CD4-positive, CD25-positive, alpha-beta regulatory T cell (primary cell): ENCODE data around the gene SLC9A5. TPM values are rescaled to one million over a fixed set of nuclear protein-coding genes. Genes with fewer than 3 reads are reported as not detected.
A peak's percentile ranks its signal among the peaks of the same experiment; 100 is the strongest.

Source experiments
- ATAC-seq, 2 donors: fragments of 150-1000 bp; cut with Tn5 transposase; one replicate each; pipeline ENCODE4 v1.10.0; 2021; ENCODE audit warnings: low read depth in 2 of 2, moderate number of reproducible peaks in 2 of 2, moderate library complexity in 1 of 2
- DNase-seq, 3 donors: peaks; one replicate each; pipeline versions ENCODE4 v3.0.0 to v3.0.0-alpha.2; 2012 to 2022; ENCODE audit warnings: mixed read lengths in 1 of 3
- H3K27ac ChIP-seq: one replicate; pipeline ENCODE4 v1.7.0; 2013; ENCODE audit warnings: mild to moderate bottlenecking, low read length; ENCODE audit not compliant: insufficient read depth, poor library complexity, severe bottlenecking
- H3K27me3 ChIP-seq: one replicate; pipeline ENCODE4 v1.7.0; 2013; ENCODE audit warnings: low read length; ENCODE audit not compliant: control insufficient read depth, insufficient read depth
- H3K36me3 ChIP-seq: one replicate; pipeline ENCODE4 v1.7.0; 2013; ENCODE audit warnings: mild to moderate bottlenecking, low read length, moderate library complexity; ENCODE audit not compliant: control insufficient read depth, insufficient read depth
- H3K4me1 ChIP-seq: 2 replicates; pipeline ENCODE4 v1.7.0; 2013; ENCODE audit warnings: mild to moderate bottlenecking, low read length; ENCODE audit not compliant: insufficient read depth, control insufficient read depth, poor library complexity, severe bottlenecking
- H3K4me3 ChIP-seq: one replicate; pipeline ENCODE4 v1.7.0; 2013; ENCODE audit warnings: low read depth, mild to moderate bottlenecking, low read length, moderate library complexity
- H3K9me3 ChIP-seq, 2 experiments: 1 replicate in 1 of 2; 2 replicates in 1 of 2; pipeline ENCODE4 v1.7.0; 2013; ENCODE audit warnings: low read length in 2 of 2, mild to moderate bottlenecking in 1 of 2, moderate library complexity in 1 of 2; ENCODE audit not compliant: control insufficient read depth in 2 of 2
- H3K27ac Mint-ChIP-seq, 3 donors: one replicate each; pipeline ENCODE4 v1.8.0; 2020 to 2022; ENCODE audit warnings: mild to moderate bottlenecking in 3 of 3, mixed read lengths in 3 of 3, moderate library complexity in 2 of 3
- H3K27me3 Mint-ChIP-seq: one replicate; pipeline ENCODE4 v1.8.0; 2022; ENCODE audit warnings: mild to moderate bottlenecking, mixed read lengths
- H3K36me3 Mint-ChIP-seq: one replicate; pipeline ENCODE4 v1.8.0; 2020; ENCODE audit warnings: mixed read lengths
- H3K4me1 Mint-ChIP-seq, 4 donors: one replicate each; pipeline ENCODE4 v1.8.0; 2020 to 2022; ENCODE audit warnings: mixed read lengths in 4 of 4, mild to moderate bottlenecking in 1 of 4
- H3K4me3 Mint-ChIP-seq, 4 donors: one replicate each; pipeline ENCODE4 v1.8.0; 2020 to 2022; ENCODE audit warnings: mild to moderate bottlenecking in 4 of 4, mixed read lengths in 4 of 4, moderate library complexity in 3 of 4
- H3K9me3 Mint-ChIP-seq, 7 donors: one replicate each; pipeline ENCODE4 v1.8.0; 2020 to 2022; ENCODE audit warnings: mixed read lengths in 7 of 7, mild to moderate bottlenecking in 3 of 7, moderate library complexity in 2 of 7
- polyA plus RNA-seq, 4 donors: library from polyadenylated mRNA; unstranded; fragments of 300-500 nt; fragmentation: Illumina TruSeq; gene quantifications; one replicate each; pipeline ENCODE4 v1.2.3, GENCODE V29; 2021
- total RNA-seq: library from RNA; stranded (reverse); gene quantifications from one replicate; pipeline ENCODE4 v1.2.3, GENCODE V29; 2022

The SLC9A5 gene
- total and polyA plus RNA-seq, 5 donors from 2014 or later: 1.3 TPM; not detected in 4

DNA sequence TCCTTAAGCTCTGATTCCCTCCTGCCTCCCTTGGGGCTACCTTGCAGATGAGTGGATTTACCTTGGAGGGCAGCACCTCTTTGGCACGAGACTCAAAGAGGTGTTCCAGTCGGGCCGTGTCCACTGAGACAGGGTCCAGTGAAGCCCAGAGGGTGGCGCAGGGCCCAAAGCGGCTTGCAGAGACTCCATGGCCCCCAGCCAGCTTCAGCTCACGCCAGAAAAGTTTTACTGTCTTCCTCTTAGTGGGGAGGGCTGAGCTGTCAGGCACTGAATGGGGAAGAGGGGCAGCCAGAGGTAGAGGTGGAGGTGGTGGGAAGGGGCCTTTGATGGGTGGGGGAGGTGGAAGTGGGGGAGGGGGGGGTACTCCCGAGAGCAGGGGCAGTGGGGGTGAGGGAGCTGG is 15.2 kb upstream of the SLC9A5 start:
- Mint-ChIP-seq H3K27ac (no peak overlapping the region), H3K9me3 (peaks cover 0 to 1% (median 0%) of the 10 kb centered on the region in 7 donors), H3K27me3 (no peaks in the 10 kb centered on the region), H3K4me3 (no peak overlapping the region), H3K4me1 (peaks cover 0 to 8% (median 0%) of the 10 kb centered on the region in 4 donors), H3K36me3 (peaks cover 29% of the 10 kb centered on the region)
- H3K9me3 ChIP-seq: no peaks in the 10 kb centered on the region
- no peak for ATAC-seq
- no peak for DNase-seq
- H3K36me3 ChIP-seq: peaks cover 60% of the 10 kb centered on the region
- H3K4me3 ChIP-seq: no peak overlapping the region
- no peak overlapping the region for H3K27ac ChIP-seq
- no peaks in the 10 kb centered on the region for H3K4me1 ChIP-seq
- no peaks in the 10 kb centered on the region for H3K27me3 ChIP-seq

DNA sequence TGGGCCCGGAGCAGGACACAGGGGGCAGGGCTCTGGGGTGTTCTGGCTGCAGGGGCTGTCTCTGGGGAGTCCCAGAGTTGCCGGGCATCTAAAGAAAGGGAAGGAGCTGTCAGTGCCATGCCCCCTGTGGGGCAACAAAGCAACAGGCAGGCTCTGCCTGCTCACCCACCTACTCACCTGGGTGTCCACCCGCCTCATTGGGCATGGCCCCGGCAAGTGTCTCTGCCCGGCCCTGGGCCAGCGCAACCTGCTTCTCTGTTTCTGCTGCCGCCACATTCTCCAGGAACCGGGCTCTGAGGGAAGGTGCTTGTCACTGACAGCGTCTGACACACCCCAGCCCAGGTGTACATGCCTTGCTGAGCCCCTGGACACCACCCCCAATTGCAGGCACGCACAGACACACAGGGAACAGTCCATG is 14.6 kb upstream of the SLC9A5 start:
- peaks cover 0 to 6% (median 0%) of the 10 kb centered on the region in 4 donors for H3K4me1 Mint-ChIP-seq
- peaks cover 0 to 1% (median 0%) of the 10 kb centered on the region in 7 donors for H3K9me3 Mint-ChIP-seq
- no peaks in the 10 kb centered on the region for H3K27me3 Mint-ChIP-seq
- Histone ChIP-seq H3K4me3 (no peak overlapping the region), H3K4me1 (no peaks in the 10 kb centered on the region), H3K27me3 (no peaks in the 10 kb centered on the region), H3K36me3 (peaks cover 61% of the 10 kb centered on the region), H3K9me3 (no peaks in the 10 kb centered on the region), H3K27ac (no peak overlapping the region)
- no peak overlapping the region for H3K4me3 Mint-ChIP-seq
- H3K36me3 Mint-ChIP-seq: peaks cover 30% of the 10 kb centered on the region
- DNase-seq (no peak), ATAC-seq (no peak)
- peak overlapping the region in 1 of 3 donors; percentile 52 for H3K27ac Mint-ChIP-seq

DNA sequence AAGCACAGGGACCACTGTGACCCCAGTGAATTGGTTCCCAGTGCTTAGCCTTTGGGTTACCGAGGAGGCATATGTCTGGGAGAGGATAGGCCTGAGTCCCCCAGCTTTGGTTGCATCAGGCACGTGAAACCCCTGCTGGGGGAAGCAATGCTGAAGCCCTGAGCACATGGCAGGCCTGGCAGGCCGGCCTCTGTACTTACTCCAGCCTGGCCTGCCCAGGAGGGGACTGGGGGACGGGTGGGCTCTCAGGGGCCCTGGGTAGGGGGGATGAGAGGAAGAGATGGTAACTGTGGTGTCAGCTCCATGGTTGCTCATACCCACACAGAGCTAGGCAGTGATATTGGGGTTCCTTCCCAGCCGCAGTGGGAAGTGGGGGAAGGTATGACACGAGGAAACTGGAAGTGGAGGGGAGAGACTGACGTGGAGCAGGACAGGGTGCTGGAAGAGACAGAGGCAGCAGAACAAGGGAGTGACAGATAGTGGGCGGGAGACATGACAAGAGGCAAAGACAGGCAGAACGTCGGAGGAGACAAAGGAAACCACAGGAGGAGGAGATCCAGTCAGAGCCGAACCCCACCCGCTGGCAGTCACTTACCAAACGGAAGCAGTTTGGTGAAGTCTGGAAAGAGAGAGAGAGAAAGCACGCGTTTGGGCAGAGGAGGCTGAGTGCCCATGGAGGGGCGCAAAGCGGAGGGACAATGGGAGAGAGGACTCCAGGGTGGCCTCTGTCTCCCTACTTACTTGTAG is 12.8 kb upstream of the SLC9A5 start:
- Histone ChIP-seq H3K36me3 (peaks cover 47% of the 10 kb centered on the region), H3K4me3 (no peak overlapping the region), H3K27ac (no peak overlapping the region), H3K4me1 (no peaks in the 10 kb centered on the region), H3K9me3 (no peaks in the 10 kb centered on the region), H3K27me3 (no peaks in the 10 kb centered on the region)
- H3K27me3 Mint-ChIP-seq: no peaks in the 10 kb centered on the region
- peak overlapping the region in 3 of 4 donors; percentile 15 to 88 (median 77) for H3K4me3 Mint-ChIP-seq
- peak overlapping the region in 2 of 3 donors; percentile 66 to 78 for H3K27ac Mint-ChIP-seq
- DNase-seq (peak in 2 of 3 donors; percentile 34 to 36), ATAC-seq (no peak)
- peaks cover 33% of the 10 kb centered on the region for H3K36me3 Mint-ChIP-seq
- H3K4me1 Mint-ChIP-seq: peaks cover 0 to 4% (median 0%) of the 10 kb centered on the region in 4 donors
- peaks cover 0 to 1% (median 0%) of the 10 kb centered on the region in 7 donors for H3K9me3 Mint-ChIP-seq

DNA sequence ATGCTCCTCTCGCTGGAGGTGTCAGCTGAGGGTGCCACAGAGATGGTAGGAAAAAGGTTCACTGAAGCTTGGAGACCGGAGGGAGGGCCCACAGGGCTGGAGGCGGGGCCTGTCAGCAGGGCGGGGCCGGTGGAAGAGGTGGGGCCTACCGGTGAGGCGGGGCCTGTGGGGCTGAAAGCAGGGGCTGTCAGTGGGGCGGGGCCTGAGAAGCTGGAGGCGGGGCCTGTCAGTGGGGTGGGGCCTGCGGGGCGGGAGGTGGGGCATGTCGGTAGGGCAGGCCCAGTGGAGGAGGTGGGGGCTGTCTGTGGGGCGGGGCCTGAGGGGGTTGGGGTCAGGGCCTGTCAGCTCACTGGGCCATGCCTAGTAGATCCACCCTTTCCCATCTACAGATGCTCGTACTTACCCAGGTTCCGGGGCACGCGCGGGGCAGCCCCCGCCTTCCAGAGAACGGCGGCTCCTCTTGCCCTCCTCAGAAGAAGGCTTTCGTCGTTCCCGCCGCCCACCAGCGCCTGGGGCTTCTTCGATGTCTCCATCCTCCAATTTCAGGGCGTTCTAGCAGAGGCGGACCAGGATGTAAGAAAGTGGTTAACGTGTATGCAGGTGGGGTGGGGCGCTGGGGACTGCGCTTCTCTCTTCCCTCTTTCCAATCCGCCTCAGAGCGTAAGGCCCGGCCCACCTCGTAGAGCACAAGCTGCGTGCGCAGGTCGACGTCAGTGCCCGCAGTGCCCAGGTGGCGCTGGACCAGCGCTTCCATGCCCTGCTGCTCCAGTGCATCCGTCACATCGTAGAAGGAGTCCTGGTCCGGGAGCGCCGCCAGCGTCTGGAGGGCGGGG is 12.0 kb upstream of the SLC9A5 start:
- Histone ChIP-seq H3K36me3 (peaks cover 39% of the 10 kb centered on the region), H3K9me3 (no peaks in the 10 kb centered on the region), H3K27me3 (no peaks in the 10 kb centered on the region), H3K4me1 (no peaks in the 10 kb centered on the region), H3K4me3 (no peak overlapping the region), H3K27ac (no peak overlapping the region)
- DNase-seq (peak; percentile 56 to 64 (median 57)), ATAC-seq (peak; percentile 64 to 69)
- Mint-ChIP-seq H3K4me3 (peak overlapping the region in 1 of 4 donors; percentile 77), H3K9me3 (peaks cover 0 to 1% (median 0%) of the 10 kb centered on the region in 7 donors), H3K4me1 (peaks cover 0 to 4% (median 0%) of the 10 kb centered on the region in 4 donors), H3K27ac (peak overlapping the region in 2 of 3 donors; percentile 29 to 78), H3K27me3 (no peaks in the 10 kb centered on the region), H3K36me3 (peaks cover 33% of the 10 kb centered on the region)

DNA sequence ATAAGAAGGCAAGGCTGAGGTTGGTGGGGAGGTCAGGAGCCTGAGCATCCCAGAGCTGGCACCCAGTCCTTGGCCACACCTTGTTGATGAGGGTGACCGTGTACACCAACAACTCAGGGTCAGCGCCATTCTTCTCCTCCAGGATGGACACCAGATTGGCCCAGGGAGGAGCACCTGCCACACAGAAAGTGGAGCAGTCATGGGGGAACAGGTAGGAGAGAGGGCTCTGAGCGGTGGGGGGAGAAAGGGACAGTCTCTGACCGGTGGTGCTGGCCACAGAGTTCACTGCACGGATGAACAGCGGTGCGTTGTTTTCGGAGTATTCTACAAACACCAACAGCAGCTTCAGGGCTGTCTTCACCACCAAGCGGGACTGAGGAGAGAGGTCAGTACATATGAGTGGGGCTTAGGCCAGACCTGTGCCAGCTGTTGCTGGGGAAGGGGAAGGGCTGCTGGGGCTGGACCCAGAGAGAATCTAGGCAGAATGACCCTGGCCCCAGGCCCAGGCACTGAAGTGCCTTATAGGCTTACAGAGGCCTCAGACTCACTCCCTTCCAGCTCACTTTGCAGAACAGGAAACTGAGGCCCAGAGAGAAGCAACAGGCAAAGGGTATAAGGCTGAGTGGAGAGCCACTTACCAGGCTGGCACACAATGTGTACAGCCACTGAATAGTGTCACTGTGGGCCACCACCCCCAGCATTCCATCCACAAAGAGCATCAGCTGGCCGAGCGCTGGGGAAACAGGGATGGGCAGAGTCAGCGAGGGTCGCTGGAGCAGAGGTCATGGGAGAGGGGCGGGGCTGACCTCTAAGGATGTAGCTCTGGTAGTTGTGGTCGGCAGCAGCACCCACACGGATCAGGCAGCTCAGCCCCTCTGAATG is 11.1 kb upstream of the SLC9A5 start:
- Mint-ChIP-seq H3K36me3 (peaks cover 33% of the 10 kb centered on the region), H3K27me3 (no peaks in the 10 kb centered on the region), H3K4me3 (no peak overlapping the region), H3K4me1 (peaks cover 0 to 4% (median 2%) of the 10 kb centered on the region in 4 donors), H3K9me3 (peaks cover 0 to 1% (median 0%) of the 10 kb centered on the region in 7 donors), H3K27ac (peak overlapping the region in 1 of 3 donors; percentile 23)
- Histone ChIP-seq H3K4me1 (no peaks in the 10 kb centered on the region), H3K27me3 (no peaks in the 10 kb centered on the region), H3K4me3 (no peak overlapping the region), H3K9me3 (no peaks in the 10 kb centered on the region), H3K36me3 (peaks cover 38% of the 10 kb centered on the region), H3K27ac (no peak overlapping the region)
- no peak for DNase-seq
- ATAC-seq: no peak

DNA sequence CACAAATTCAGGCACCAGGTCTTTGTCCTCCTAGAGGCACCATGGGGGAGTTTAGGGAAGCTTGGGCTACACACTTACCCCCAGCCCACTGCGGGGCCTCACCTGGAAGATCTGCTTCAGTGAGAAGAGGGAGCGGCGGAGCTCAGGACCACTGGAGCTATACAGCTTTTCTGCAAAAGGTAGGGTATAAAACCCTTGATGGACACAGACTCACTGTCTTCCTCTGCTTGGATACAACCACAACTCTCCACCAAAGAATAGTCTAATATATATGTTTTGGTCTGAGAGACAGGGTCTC is 10.6 kb upstream of the SLC9A5 start:
- Histone ChIP-seq H3K36me3 (peaks cover 38% of the 10 kb centered on the region), H3K4me3 (no peak overlapping the region), H3K9me3 (no peaks in the 10 kb centered on the region), H3K27ac (no peak overlapping the region), H3K27me3 (no peaks in the 10 kb centered on the region), H3K4me1 (no peaks in the 10 kb centered on the region)
- peaks cover 33% of the 10 kb centered on the region for H3K36me3 Mint-ChIP-seq
- no peak overlapping the region for H3K4me3 Mint-ChIP-seq
- ATAC-seq (no peak), DNase-seq (no peak)
- H3K9me3 Mint-ChIP-seq: peaks cover 0 to 1% (median 0%) of the 10 kb centered on the region in 7 donors
- peak overlapping the region in 2 of 3 donors; percentile 23 to 56 for H3K27ac Mint-ChIP-seq
- H3K27me3 Mint-ChIP-seq: no peaks in the 10 kb centered on the region
- H3K4me1 Mint-ChIP-seq: peaks cover 0 to 4% (median 3%) of the 10 kb centered on the region in 4 donors

DNA sequence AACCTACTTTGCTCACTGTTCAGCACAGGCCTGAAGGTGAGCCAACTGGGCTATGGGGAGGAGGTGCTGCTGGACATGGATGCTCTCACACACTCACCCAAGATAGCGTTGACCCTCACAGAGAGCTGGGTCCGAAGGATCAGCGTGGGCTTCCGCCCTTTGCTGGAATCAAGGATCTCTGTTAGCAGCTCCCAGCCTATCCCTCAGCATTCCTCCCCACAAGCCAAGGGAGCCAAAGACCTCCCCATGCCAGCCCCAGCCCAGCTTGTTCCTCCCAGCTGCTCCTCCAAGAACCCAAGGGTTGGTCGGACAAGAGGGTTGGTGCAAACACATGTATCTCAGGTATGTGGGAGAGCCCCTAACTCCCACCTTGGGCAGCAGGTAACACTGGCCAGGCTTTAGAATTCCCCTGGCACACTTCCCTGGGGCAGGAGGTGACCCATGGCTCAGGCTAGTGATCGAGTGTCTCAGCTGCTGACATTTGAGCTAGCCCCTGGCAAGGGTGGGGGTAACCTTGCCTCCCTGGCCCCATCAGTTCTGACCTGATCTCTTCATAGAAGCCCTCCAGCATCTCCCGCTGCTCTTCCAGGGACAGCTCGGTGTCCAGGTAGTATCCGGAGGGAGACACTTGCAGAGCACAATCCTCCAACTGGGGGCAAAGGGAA is 9.8 kb upstream of the SLC9A5 start:
- ATAC-seq (no peak), DNase-seq (no peak)
- peak overlapping the region in 1 of 3 donors; percentile 56 for H3K27ac Mint-ChIP-seq
- peaks cover 0 to 9% (median 3%) of the 10 kb centered on the region in 4 donors for H3K4me1 Mint-ChIP-seq
- Histone ChIP-seq H3K36me3 (peaks cover 37% of the 10 kb centered on the region), H3K4me3 (no peak overlapping the region), H3K4me1 (peaks cover 4% of the 10 kb centered on the region), H3K9me3 (no peaks in the 10 kb centered on the region), H3K27ac (no peak overlapping the region), H3K27me3 (no peaks in the 10 kb centered on the region)
- peaks cover 29% of the 10 kb centered on the region for H3K36me3 Mint-ChIP-seq
- H3K27me3 Mint-ChIP-seq: no peaks in the 10 kb centered on the region
- H3K4me3 Mint-ChIP-seq: no peak overlapping the region
- peaks cover 0 to 1% (median 0%) of the 10 kb centered on the region in 7 donors for H3K9me3 Mint-ChIP-seq
